GM23248 (cell line): ENCODE data around the gene SRP72. TPM values are rescaled to one million over a fixed set of nuclear protein-coding genes. Genes with fewer than 3 reads are reported as not detected.

Experiments used
- DNase-seq: peaks from one replicate; pipeline ENCODE4 v3.0.0-alpha.2; 2015
- H2AFZ ChIP-seq: fragments of 200-600 bp; sonication (generic); 2 replicates; pipeline ENCODE4 v1.6.1; 2016; ENCODE audit warnings: antibody characterized with exemption
- H3F3A ChIP-seq: fragments of 200-600 bp; sonication (generic); 2 replicates; pipeline ENCODE4 v1.6.1; 2016; ENCODE audit warnings: mild to moderate bottlenecking, antibody characterized with exemption, mixed run types; ENCODE audit not compliant: insufficient read depth
- H3K27ac ChIP-seq: fragments of 200-600 bp; sonication (generic); 2 replicates; pipeline ENCODE4 v1.5.1; 2016; ENCODE audit warnings: mild to moderate bottlenecking
- H3K27me3 ChIP-seq: fragments of 200-600 bp; sonication (generic); replicated peaks from 2 replicates; pipeline ENCODE4 v1.6.1; 2016; ENCODE audit warnings: mild to moderate bottlenecking; ENCODE audit not compliant: insufficient read depth
- H3K36me3 ChIP-seq: fragments of 200-600 bp; sonication (generic); 2 replicates; pipeline ENCODE4 v1.6.1; 2016; ENCODE audit warnings: low read depth, mild to moderate bottlenecking
- H3K4me1 ChIP-seq: fragments of 200-600 bp; sonication (generic); 2 replicates; pipeline ENCODE4 v1.6.1; 2016; ENCODE audit warnings: mild to moderate bottlenecking; ENCODE audit not compliant: insufficient read depth
- H3K4me2 ChIP-seq: fragments of 200-600 bp; sonication (generic); one replicate; pipeline ENCODE4 v1.6.1; 2016; ENCODE audit warnings: mild to moderate bottlenecking; ENCODE audit not compliant: unreplicated experiment
- H3K4me3 ChIP-seq: fragments of 200-600 bp; sonication (generic); 2 replicates; pipeline ENCODE4 v1.5.1; 2016; ENCODE audit warnings: mild to moderate bottlenecking
- H3K79me2 ChIP-seq: fragments of 200-600 bp; sonication (generic); 2 replicates; pipeline ENCODE4 v1.6.1; 2016; ENCODE audit warnings: mild to moderate bottlenecking; ENCODE audit not compliant: insufficient read depth
- H3K9ac ChIP-seq: fragments of 200-600 bp; sonication (generic); 2 replicates; pipeline ENCODE4 v1.6.1; 2016; ENCODE audit warnings: mild to moderate bottlenecking
- H3K9me2 ChIP-seq: fragments of 200-600 bp; sonication (generic); 2 replicates; pipeline ENCODE4 v1.6.1; 2016; ENCODE audit warnings: mixed run types, mild to moderate bottlenecking, moderate library complexity; ENCODE audit not compliant: insufficient read depth
- H3K9me3 ChIP-seq: fragments of 200-600 bp; sonication (generic); one replicate; pipeline ENCODE4 v1.6.1; 2017; ENCODE audit warnings: low read depth
- H4K20me1 ChIP-seq: fragments of 200-600 bp; sonication (generic); 2 replicates; pipeline ENCODE4 v1.6.0; 2016; ENCODE audit not compliant: insufficient read depth
- EZH2 ChIP-seq: fragments of 200-600 bp; sonication (generic); IDR thresholded peaks from 2 replicates; pipeline ENCODE4 v1.6.1; 2018; ENCODE audit warnings: antibody characterized with exemption, mild to moderate bottlenecking; ENCODE audit not compliant: insufficient read depth, poor library complexity, severe bottlenecking
- EZH2phosphoT487 ChIP-seq: fragments of 200-600 bp; sonication (generic); IDR thresholded peaks from 2 replicates; pipeline ENCODE4 v1.6.1; 2018; ENCODE audit warnings: antibody characterized with exemption, moderate library complexity, mild to moderate bottlenecking, low read depth; ENCODE audit not compliant: insufficient read depth
- WGBS, 2 experiments: methylation state at CpG; one replicate each; pipeline ENCODE4 v1.1.6; 2015 to 2017; ENCODE audit warnings: low lambda C conversion rate in 2 of 2, low coverage in 1 of 2; ENCODE audit errors: missing lambda C conversion rate in 2 of 2; 5-methylcytosine and 5-hydroxymethylcytosine counted together
- in situ Hi-C: fragments of 300-500 bp; cut with MboI; formaldehyde crosslinking; loops from 2 replicates; pipeline ENCODE4 v1.15.0; 2020
- polyA plus RNA-seq: library from polyadenylated mRNA; unstranded; fragments of >200 nt; fragmentation: Nextera tagmentation; extraction: Ambion mirVana; gene quantifications from 2 replicates; pipeline ENCODE4 v1.2.1, GENCODE V29; 2016
- total RNA-seq: library from RNA; depleted of rRNA; stranded (reverse); fragments of >200 nt; shearing (Covaris generic); gene quantifications from 2 replicates; pipeline ENCODE4 v1.2.3, GENCODE V29; 2014

Gene SRP72
- total and polyA plus RNA-seq, 2 experiments from 2014 or later, result 70.0 to 128 TPM

- H4K20me1 ChIP-seq, result no peaks in the 10 kb centered on the region
- peaks cover 87% of the 10 kb centered on the region for H3K79me2 ChIP-seq
- 1% methylated on average over 14 to 15 of the region's 15 CpGs for WGBS, 2 experiments
- peak overlapping the region; percentile 95 for H3K9ac ChIP-seq
- no peaks in the 10 kb centered on the region for H3K27me3 ChIP-seq
- no peaks in the 10 kb centered on the region for H3K36me3 ChIP-seq
- DNase-seq, result peak; percentile 83
- H3F3A ChIP-seq, result peaks cover 14% of the 10 kb centered on the region
- no peaks in the 10 kb centered on the region for H3K9me3 ChIP-seq
- H2AFZ ChIP-seq, result peak overlapping the region; percentile 95
- H3K9me2 ChIP-seq, result no peaks in the 10 kb centered on the region; the same call in 1 of the 2 replicates
- peaks cover 13% of the 10 kb centered on the region for H3K4me1 ChIP-seq
- in situ Hi-C loops, result no loop called here
- H3K4me3 ChIP-seq, result peak overlapping the region; percentile 86
- no peak for TF ChIP-seq EZH2phosphoT487
- no peak for TF ChIP-seq EZH2
- peak overlapping the region; percentile 90 for H3K4me2 ChIP-seq
- peak overlapping the region; percentile 94 for H3K27ac ChIP-seq
Observed at GRCh38 chr4:56434599-56435139, 32.7 kb upstream of the SRP72 start.

GRCh38 chr4:56435140-56435926 is 32.1 kb upstream of the SRP72 start, which contains the start of gene PPAT:
PPAT (minus strand) TSS chr4:56435615; CDS start chr4:56435477, 138 bp downstream.
- H3K27ac ChIP-seq, result peak within 1 kb of the TSS; percentile 94
- peaks cover 14% of the 10 kb centered on the region for H3F3A ChIP-seq
- peaks cover 87% of the 10 kb centered on the region for H3K79me2 ChIP-seq
- no peaks in the 10 kb centered on the region for H3K9me3 ChIP-seq
- in situ Hi-C loops, result no loop called here
- H3K27me3 ChIP-seq, result no peaks in the 10 kb centered on the region
- TF ChIP-seq EZH2phosphoT487, result no peak
- TF ChIP-seq EZH2, result no peak
- 1 to 3% methylated on average over 53 to 60 of the region's 61 CpGs for WGBS, 2 experiments
- peak within 1 kb of the TSS; percentile 86 for H3K4me3 ChIP-seq
- peak within 1 kb of the TSS; percentile 90 for H3K4me2 ChIP-seq
- no peaks in the 10 kb centered on the region for H4K20me1 ChIP-seq
- H3K36me3 ChIP-seq, result no peaks in the 10 kb centered on the region
- peaks cover 13% of the 10 kb centered on the region for H3K4me1 ChIP-seq
- peak within 1 kb of the TSS; percentile 95 for H2AFZ ChIP-seq
- H3K9me2 ChIP-seq, result no peaks in the 10 kb centered on the region; the same call in 1 of the 2 replicates
- peak within 1 kb of the TSS; percentile 95 for H3K9ac ChIP-seq
- peak; percentile 99 for DNase-seq

- H3K79me2 ChIP-seq, result peaks cover 87% of the 10 kb centered on the region
- peaks cover 20% of the 10 kb centered on the region; the same call in 1 of the 2 replicates for H3K36me3 ChIP-seq
- no peaks in the 10 kb centered on the region for H3K9me2 ChIP-seq
- DNase-seq, result peak; percentile 34
- no peak overlapping the region for H3K4me3 ChIP-seq
- H3K9ac ChIP-seq, result no peak overlapping the region
- in situ Hi-C loops, result no loop called here
- H3K9me3 ChIP-seq, result no peaks in the 10 kb centered on the region
- H2AFZ ChIP-seq, result no peak overlapping the region
- no peak overlapping the region for H3K4me2 ChIP-seq
- H3K4me1 ChIP-seq, result peaks cover 13% of the 10 kb centered on the region
- H3F3A ChIP-seq, result peaks cover 14% of the 10 kb centered on the region
- 94 to 99% methylated on average over 2 of the region's 2 CpGs for WGBS, 2 experiments
- no peak for TF ChIP-seq EZH2phosphoT487
- TF ChIP-seq EZH2, result no peak
- no peaks in the 10 kb centered on the region for H4K20me1 ChIP-seq
- no peaks in the 10 kb centered on the region for H3K27me3 ChIP-seq
- no peak overlapping the region for H3K27ac ChIP-seq
Observed at GRCh38 chr4:56438766-56439165, 28.7 kb upstream of the SRP72 start.

GRCh38 chr4:56440983-56441382 is 26.4 kb upstream of the SRP72 start:
- DNase-seq, result no peak
- Histone ChIP-seq H3K9me3 (no peaks in the 10 kb centered on the region), H3K27me3 (no peaks in the 10 kb centered on the region), H3F3A (peaks cover 9% of the 10 kb centered on the region), H3K4me3 (no peak overlapping the region), H3K9me2 (no peaks in the 10 kb centered on the region), H3K79me2 (peaks cover 97% of the 10 kb centered on the region), H2AFZ (no peak overlapping the region), H3K36me3 (peaks cover 30% of the 10 kb centered on the region), H3K4me1 (peaks cover 10% of the 10 kb centered on the region), H4K20me1 (no peaks in the 10 kb centered on the region), H3K4me2 (no peak overlapping the region), H3K27ac (no peak overlapping the region), H3K9ac (no peak overlapping the region)
- TF ChIP-seq EZH2phosphoT487 (no peak), EZH2 (no peak)
- WGBS, 2 experiments, result 96 to 100% methylated on average over 1 of the region's 1 CpG
- in situ Hi-C loops, result no loop called here
